H1 (cell line): Measurements from ENCODE around the gene LARP4B. TPM values are rescaled to one million over a fixed set of nuclear protein-coding genes. Genes with fewer than 3 reads are reported as not detected.

Source experiments
- polyA plus RNA-seq, 7 experiments: library from polyadenylated mRNA; depleted of rRNA in 3 of 7; stranded (reverse) in 5 of 7; unstranded in 2 of 7; fragments of >200 nt in 5 of 7; fragments of 200-250 nt in 2 of 7; gene quantifications; 1 replicate in 5 of 7; 2 replicates in 1 of 7; 4 replicates in 1 of 7; pipeline versions ENCODE4 v1.2.1 to v1.2.3, GENCODE V29; 2011 to 2013; ENCODE audit warnings: missing spikeins in 2 of 7, mixed read lengths in 2 of 7
- total RNA-seq: library from RNA; stranded (reverse); fragmentation: NEBNext Ultra II Directional; extraction: Animal tissue kit (Norgen Biotek cat#: 25700); gene quantifications from 2 replicates; pipeline ENCODE4 v1.2.1, GENCODE V29; 2021
- TF ChIP-seq, protein P1 (sequence below): fragments of 300-600 bp; sonication (generic); IDR thresholded peaks from 2 replicates; pipeline ENCODE4 v1.7.1; 2012; ENCODE audit warnings: low read length, moderate library complexity, mild to moderate bottlenecking, inconsistent platforms; ENCODE audit not compliant: insufficient replicate concordance

Gene LARP4B
- total and polyA plus RNA-seq, 2 of the 8 experiments (the other 6 are each of a cell fraction or from before 2014, with no cell fraction given) = 20.1 to 78.6 TPM

DNA sequence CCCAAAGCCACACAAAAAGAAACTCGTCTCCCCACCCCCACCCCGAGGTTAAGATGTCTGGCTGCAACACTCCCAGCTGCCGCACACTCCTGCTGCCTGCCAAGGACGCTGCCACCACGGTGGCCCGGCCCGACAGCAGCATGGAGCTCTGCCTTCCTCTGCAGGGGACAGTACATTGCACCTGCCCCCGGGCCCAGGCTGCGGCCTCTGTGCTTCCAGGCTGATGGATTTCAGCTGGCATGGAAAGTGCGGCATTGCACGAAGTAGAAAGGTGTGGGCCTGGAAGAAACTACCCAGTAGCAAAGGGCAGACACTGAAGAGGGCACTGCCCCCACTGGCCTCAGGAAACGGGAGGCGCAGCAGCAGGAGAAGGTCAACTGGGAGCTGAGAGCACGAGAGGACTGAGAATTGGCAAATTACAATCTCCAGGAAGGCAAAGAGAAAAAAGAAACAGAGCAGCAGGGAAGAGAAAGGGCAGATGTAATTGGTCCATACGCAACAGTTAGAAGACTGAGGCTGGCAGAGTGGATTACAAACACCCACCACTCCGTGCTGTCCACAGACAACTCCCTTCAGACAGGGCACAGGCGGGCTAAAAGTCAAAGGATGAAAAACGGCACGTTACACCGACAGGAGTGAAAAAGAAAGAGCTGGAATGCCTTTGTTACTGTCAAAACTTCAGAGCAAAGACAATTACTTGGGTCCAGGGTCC, 124.9 kb downstream of the LARP4B start (continued):
- TF ChIP-seq, protein P1, sequence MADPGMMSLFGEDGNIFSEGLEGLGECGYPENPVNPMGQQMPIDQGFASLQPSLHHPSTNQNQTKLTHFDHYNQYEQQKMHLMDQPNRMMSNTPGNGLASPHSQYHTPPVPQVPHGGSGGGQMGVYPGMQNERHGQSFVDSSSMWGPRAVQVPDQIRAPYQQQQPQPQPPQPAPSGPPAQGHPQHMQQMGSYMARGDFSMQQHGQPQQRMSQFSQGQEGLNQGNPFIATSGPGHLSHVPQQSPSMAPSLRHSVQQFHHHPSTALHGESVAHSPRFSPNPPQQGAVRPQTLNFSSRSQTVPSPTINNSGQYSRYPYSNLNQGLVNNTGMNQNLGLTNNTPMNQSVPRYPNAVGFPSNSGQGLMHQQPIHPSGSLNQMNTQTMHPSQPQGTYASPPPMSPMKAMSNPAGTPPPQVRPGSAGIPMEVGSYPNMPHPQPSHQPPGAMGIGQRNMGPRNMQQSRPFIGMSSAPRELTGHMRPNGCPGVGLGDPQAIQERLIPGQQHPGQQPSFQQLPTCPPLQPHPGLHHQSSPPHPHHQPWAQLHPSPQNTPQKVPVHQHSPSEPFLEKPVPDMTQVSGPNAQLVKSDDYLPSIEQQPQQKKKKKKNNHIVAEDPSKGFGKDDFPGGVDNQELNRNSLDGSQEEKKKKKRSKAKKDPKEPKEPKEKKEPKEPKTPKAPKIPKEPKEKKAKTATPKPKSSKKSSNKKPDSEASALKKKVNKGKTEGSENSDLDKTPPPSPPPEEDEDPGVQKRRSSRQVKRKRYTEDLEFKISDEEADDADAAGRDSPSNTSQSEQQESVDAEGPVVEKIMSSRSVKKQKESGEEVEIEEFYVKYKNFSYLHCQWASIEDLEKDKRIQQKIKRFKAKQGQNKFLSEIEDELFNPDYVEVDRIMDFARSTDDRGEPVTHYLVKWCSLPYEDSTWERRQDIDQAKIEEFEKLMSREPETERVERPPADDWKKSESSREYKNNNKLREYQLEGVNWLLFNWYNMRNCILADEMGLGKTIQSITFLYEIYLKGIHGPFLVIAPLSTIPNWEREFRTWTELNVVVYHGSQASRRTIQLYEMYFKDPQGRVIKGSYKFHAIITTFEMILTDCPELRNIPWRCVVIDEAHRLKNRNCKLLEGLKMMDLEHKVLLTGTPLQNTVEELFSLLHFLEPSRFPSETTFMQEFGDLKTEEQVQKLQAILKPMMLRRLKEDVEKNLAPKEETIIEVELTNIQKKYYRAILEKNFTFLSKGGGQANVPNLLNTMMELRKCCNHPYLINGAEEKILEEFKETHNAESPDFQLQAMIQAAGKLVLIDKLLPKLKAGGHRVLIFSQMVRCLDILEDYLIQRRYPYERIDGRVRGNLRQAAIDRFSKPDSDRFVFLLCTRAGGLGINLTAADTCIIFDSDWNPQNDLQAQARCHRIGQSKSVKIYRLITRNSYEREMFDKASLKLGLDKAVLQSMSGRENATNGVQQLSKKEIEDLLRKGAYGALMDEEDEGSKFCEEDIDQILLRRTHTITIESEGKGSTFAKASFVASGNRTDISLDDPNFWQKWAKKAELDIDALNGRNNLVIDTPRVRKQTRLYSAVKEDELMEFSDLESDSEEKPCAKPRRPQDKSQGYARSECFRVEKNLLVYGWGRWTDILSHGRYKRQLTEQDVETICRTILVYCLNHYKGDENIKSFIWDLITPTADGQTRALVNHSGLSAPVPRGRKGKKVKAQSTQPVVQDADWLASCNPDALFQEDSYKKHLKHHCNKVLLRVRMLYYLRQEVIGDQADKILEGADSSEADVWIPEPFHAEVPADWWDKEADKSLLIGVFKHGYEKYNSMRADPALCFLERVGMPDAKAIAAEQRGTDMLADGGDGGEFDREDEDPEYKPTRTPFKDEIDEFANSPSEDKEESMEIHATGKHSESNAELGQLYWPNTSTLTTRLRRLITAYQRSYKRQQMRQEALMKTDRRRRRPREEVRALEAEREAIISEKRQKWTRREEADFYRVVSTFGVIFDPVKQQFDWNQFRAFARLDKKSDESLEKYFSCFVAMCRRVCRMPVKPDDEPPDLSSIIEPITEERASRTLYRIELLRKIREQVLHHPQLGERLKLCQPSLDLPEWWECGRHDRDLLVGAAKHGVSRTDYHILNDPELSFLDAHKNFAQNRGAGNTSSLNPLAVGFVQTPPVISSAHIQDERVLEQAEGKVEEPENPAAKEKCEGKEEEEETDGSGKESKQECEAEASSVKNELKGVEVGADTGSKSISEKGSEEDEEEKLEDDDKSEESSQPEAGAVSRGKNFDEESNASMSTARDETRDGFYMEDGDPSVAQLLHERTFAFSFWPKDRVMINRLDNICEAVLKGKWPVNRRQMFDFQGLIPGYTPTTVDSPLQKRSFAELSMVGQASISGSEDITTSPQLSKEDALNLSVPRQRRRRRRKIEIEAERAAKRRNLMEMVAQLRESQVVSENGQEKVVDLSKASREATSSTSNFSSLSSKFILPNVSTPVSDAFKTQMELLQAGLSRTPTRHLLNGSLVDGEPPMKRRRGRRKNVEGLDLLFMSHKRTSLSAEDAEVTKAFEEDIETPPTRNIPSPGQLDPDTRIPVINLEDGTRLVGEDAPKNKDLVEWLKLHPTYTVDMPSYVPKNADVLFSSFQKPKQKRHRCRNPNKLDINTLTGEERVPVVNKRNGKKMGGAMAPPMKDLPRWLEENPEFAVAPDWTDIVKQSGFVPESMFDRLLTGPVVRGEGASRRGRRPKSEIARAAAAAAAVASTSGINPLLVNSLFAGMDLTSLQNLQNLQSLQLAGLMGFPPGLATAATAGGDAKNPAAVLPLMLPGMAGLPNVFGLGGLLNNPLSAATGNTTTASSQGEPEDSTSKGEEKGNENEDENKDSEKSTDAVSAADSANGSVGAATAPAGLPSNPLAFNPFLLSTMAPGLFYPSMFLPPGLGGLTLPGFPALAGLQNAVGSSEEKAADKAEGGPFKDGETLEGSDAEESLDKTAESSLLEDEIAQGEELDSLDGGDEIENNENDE = no peak
